GM21526 (cell line): ENCODE results near the gene ALOX15B.
"Not testable (repeated sequence)": the region's sequence is repeated elsewhere in the genome, so short reads cannot be mapped to it uniquely, and the experiment has no call there.

ENCODE experiments used
- ATAC-seq: cut with Tn5 transposase; IDR thresholded peaks from one replicate; pipeline ENCODE4 v1.9.1; 2021; ENCODE audit warnings: moderate library complexity; ENCODE audit not compliant: unreplicated experiment, low FRiP score

The ALOX15B gene

GRCh38 chr17:8061851-8062250 is 23.0 kb downstream of the ALOX15B start:
- not testable (repeated sequence) for ATAC-seq

- ATAC-seq: no peak
Measured at GRCh38 chr17:8062435-8062806, 23.6 kb downstream of the ALOX15B start.

- ATAC-seq: no peak
Measured at GRCh38 chr17:8062807-8063483, 24.1 kb downstream of the ALOX15B start.

- ATAC-seq: no peak
Measured at GRCh38 chr17:8063761-8064534, 25.1 kb downstream of the ALOX15B start.

- ATAC-seq: no peak
Measured at GRCh38 chr17:8064561-8065019, 25.7 kb downstream of the ALOX15B start.

- no peak for ATAC-seq
Measured at GRCh38 chr17:8066841-8067775, 28.2 kb downstream of the ALOX15B start.

GRCh38 chr17:8067806-8068205 is 28.9 kb downstream of the ALOX15B start:
- ATAC-seq: no peak

GRCh38 chr17:8068736-8069586 is 30.1 kb downstream of the ALOX15B start:
- no peak for ATAC-seq

- ATAC-seq: no peak
Measured at GRCh38 chr17:8069587-8069860, 30.7 kb downstream of the ALOX15B start.

- no peak for ATAC-seq
Measured at GRCh38 chr17:8071496-8071895, 32.6 kb downstream of the ALOX15B start.

- ATAC-seq: no peak
Measured at GRCh38 chr17:8072341-8072728, 33.5 kb downstream of the ALOX15B start.

- ATAC-seq: no peak
Measured at GRCh38 chr17:8072729-8073461, 34.0 kb downstream of the ALOX15B start.

- ATAC-seq: no peak
Measured at GRCh38 chr17:8073627-8074484, 35.0 kb downstream of the ALOX15B start.

GRCh38 chr17:8074554-8074953 is 35.7 kb downstream of the ALOX15B start:
- ATAC-seq: no peak

- no peak for ATAC-seq
Measured at GRCh38 chr17:8075081-8075480, 36.2 kb downstream of the ALOX15B start.

- no peak for ATAC-seq
Measured at GRCh38 chr17:8075574-8076342, 36.9 kb downstream of the ALOX15B start.

- ATAC-seq: no peak
Measured at GRCh38 chr17:8076502-8077266, 37.8 kb downstream of the ALOX15B start.
